ENCODE data around the gene AOPEP. TPM values are rescaled to one million over a fixed set of nuclear protein-coding genes. Genes with fewer than 3 reads are reported as not detected.

AOPEP gene
- total RNA-seq, 4 donors from 2014 or later: 80.7 to 428 (median 126) TPM

DNA sequence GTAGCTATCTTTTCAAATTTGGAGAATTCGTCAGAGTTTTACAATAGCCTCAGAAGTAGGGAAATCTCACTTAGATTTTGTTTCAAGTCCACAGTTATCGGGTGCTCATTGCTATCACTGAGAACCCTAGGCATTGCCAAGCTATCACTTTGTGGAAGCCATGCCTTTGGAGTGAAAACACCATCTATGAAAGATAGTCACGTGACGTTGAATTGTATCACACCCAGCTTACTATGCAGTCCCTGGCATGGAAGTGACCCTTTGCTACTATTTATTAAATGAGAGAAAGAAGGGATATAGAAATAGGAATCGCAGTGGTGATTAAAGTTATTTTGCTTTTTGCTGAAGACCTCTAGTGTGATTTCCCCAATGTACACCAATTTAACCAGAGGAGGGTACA lies 97.2 kb downstream of the AOPEP start:
- Histone ChIP-seq H3K27ac (peak overlapping the region; percentile 81 to 90), H3K4me3 (no peak overlapping the region), H3K27me3 (no peaks in the 10 kb centered on the region), H3K36me3 (no peaks in the 10 kb centered on the region), H3K4me1 (no peaks in the 10 kb centered on the region), H3K9me3 (no peaks in the 10 kb centered on the region)
- no peak for DNase-seq
- intact Hi-C loops (cut with DNase I; ENCODE audit: low total_unique reads): no loop called here
- TF ChIP-seq POLR2A (IDR thresholded peaks at IDR 0.05): no peak
- TF ChIP-seq CTCF (IDR thresholded peaks at IDR 0.05): no peak

DNA sequence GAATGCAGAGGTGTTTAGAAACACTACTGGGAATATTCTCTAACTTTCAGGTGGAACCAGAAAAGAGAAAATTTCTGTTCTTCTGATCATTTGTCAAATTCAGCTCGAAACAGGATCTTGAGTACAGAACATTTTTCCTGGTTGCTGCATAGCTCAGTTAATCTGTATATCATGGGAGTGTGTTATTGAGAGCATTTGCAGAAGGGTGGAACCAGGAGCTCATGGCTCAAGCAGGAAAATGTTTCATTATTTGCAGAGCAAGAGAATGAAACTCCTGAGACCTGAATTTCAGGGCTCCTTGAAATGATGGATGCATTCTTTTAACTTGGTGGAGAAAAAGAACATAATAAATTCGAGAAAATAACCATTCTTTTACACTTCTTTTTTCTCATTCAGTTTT lies 97.9 kb downstream of the AOPEP start:
- Histone ChIP-seq H3K27me3 (no peaks in the 10 kb centered on the region), H3K9me3 (no peaks in the 10 kb centered on the region), H3K4me1 (no peaks in the 10 kb centered on the region), H3K27ac (peak overlapping the region; percentile 81 to 90), H3K36me3 (no peaks in the 10 kb centered on the region), H3K4me3 (no peak overlapping the region)
- DNase-seq: no peak
- no peak for TF ChIP-seq CTCF (IDR thresholded peaks at IDR 0.05)
- TF ChIP-seq POLR2A (IDR thresholded peaks at IDR 0.05): no peak
- intact Hi-C loops (cut with DNase I; ENCODE audit: low total_unique reads): no loop called here

GRCh38 chr9:94824913-94825610 lies 98.6 kb downstream of the AOPEP start:
- peak overlapping the region; percentile 81 to 90 for H3K27ac ChIP-seq
- H3K4me3 ChIP-seq: peak overlapping the region in 1 of 2 donors; percentile 1
- no peak for DNase-seq
- no peaks in the 10 kb centered on the region for H3K27me3 ChIP-seq
- intact Hi-C loops (cut with DNase I; ENCODE audit: low total_unique reads): no loop called here
- H3K9me3 ChIP-seq: no peaks in the 10 kb centered on the region
- H3K4me1 ChIP-seq: no peaks in the 10 kb centered on the region
- H3K36me3 ChIP-seq: no peaks in the 10 kb centered on the region
- TF ChIP-seq POLR2A (IDR thresholded peaks at IDR 0.05) (no peak), CTCF (IDR thresholded peaks at IDR 0.05) (peak in 1 of 4 experiments; percentile 15)

DNA sequence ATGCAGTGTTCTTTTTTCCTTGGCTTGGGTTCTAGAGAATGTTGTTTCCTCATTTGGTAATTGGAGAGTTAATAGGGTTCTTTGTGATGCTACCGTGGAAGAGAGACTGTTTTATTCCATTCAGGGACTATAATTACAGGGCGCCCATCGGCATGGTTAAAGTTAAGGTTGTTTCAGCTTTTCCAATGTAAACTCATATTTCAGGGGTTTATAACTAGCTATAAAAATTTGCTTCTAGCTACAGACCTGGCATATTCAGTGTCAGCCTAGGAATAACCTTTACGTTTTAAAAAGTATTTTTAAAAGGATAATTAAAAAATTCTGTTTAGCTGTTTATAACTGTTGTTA lies 99.1 kb downstream of the AOPEP start:
- Histone ChIP-seq H3K4me1 (no peaks in the 10 kb centered on the region), H3K4me3 (peak overlapping the region in 1 of 2 donors; percentile 1), H3K9me3 (no peaks in the 10 kb centered on the region), H3K27ac (peak overlapping the region; percentile 81 to 90), H3K36me3 (no peaks in the 10 kb centered on the region), H3K27me3 (no peaks in the 10 kb centered on the region)
- TF ChIP-seq POLR2A (IDR thresholded peaks at IDR 0.05): no peak
- peak in 1 of 4 experiments; percentile 3 for TF ChIP-seq CTCF (IDR thresholded peaks at IDR 0.05)
- intact Hi-C loops (cut with DNase I; ENCODE audit: low total_unique reads): no loop called here
- DNase-seq: no peak

DNA sequence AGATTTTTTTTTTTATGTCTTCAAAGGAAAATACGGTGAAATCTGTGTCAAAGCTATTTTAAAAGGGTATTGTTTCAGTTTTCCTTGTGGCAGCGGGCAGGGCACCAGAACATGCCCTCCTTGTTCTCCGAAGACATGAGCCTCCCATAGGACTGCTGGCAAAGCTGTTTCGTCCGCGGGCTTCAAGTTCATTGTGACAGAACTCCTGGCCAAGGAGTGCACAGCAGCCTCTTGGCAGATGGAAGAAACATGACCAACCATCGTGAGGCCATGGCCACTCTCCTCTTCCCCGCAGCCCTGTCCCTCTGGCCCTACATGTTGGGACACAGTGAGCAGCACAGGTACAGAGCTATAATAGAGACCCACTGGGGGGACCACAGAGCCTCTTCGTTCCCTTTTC lies 99.5 kb downstream of the AOPEP start:
- TF ChIP-seq POLR2A (IDR thresholded peaks at IDR 0.05): no peak
- no peak for TF ChIP-seq CTCF (IDR thresholded peaks at IDR 0.05)
- Histone ChIP-seq H3K9me3 (no peaks in the 10 kb centered on the region), H3K36me3 (no peaks in the 10 kb centered on the region), H3K27me3 (no peaks in the 10 kb centered on the region), H3K4me1 (no peaks in the 10 kb centered on the region), H3K27ac (peak overlapping the region; percentile 81 to 90), H3K4me3 (no peak overlapping the region)
- intact Hi-C loops (cut with DNase I; ENCODE audit: low total_unique reads): no loop called here
- DNase-seq: no peak

Data from uterus (tissue), 4 donors.